Endothelial cell of umbilical vein (primary cell): ENCODE results near the gene SYNPO2. TPM values are rescaled to one million over a fixed set of nuclear protein-coding genes. Genes with fewer than 3 reads are reported as not detected.

Experiments used
- BruUV-seq: library from RNA; stranded (reverse); fragments of 400-500 nt; replicated peaks from 2 replicates; lab custom pipeline; 2021; lab: Mats Ljungman, UMichigan
- CTCF ChIA-PET: fragments of 300-600, 350-600 bp; sonication (Branson Sonifier 250); formaldehyde crosslinking; loops from one replicate; lab custom pipeline; 2021; ENCODE audit warnings: antibody characterized with exemption, inconsistent platforms; lab: Charles Lee
- POLR2A ChIA-PET: fragments of 300-600, 350-600 bp; sonication (Branson Sonifier 250); formaldehyde crosslinking; loops from one replicate; lab custom pipeline; 2021; ENCODE audit warnings: antibody characterized with exemption, inconsistent platforms; lab: Charles Lee
- DNase-seq: peaks from one replicate; pipeline ENCODE4 v3.0.0-alpha.2; 2011; ENCODE audit warnings: low read depth, low spot score
- FAIRE-seq: peaks from 2 replicates; lab custom pipeline; 2011; peaks lifted over from hg19 to GRCh38; lab: Jason Lieb, UNC
- H2AFZ ChIP-seq: 2 replicates; pipeline ENCODE4 v1.6.0; 2012; ENCODE audit warnings: low read depth, low read length, control low read depth, inconsistent platforms
- H3K27ac ChIP-seq: 2 replicates; pipeline ENCODE4 v1.5.1; 2011; ENCODE audit warnings: low read depth, mild to moderate bottlenecking, control low read depth, low read length, moderate library complexity; ENCODE audit not compliant: insufficient read depth
- H3K27me3 ChIP-seq, 2 experiments: 2 replicates each; pipeline versions ENCODE4 v1.6.0 to v1.6.1; 2011; ENCODE audit warnings: low read length in 2 of 2, mixed read lengths in 1 of 2; ENCODE audit not compliant: control insufficient read depth in 2 of 2, insufficient read depth in 2 of 2
- H3K36me3 ChIP-seq, 2 experiments: 2 replicates in 1 of 2; 3 replicates in 1 of 2; pipeline ENCODE4 v1.5.1; 2011; ENCODE audit warnings: low read length in 2 of 2, mild to moderate bottlenecking in 1 of 2, moderate library complexity in 1 of 2; ENCODE audit not compliant: control insufficient read depth in 2 of 2, insufficient read depth in 2 of 2; ENCODE audit errors: extremely low read depth in 1 of 2
- H3K4me1 ChIP-seq: 3 replicates; pipeline ENCODE4 v1.5.1; 2011; ENCODE audit warnings: mild to moderate bottlenecking, low read length; ENCODE audit not compliant: control insufficient read depth, insufficient read depth; ENCODE audit errors: extremely low read depth
- H3K4me2 ChIP-seq: 2 replicates; pipeline ENCODE4 v1.6.1; 2011; ENCODE audit warnings: low read length, control low read depth, mixed read lengths; ENCODE audit not compliant: insufficient read depth
- H3K4me3 ChIP-seq, 3 experiments: fragments of 200-600 bp in 1 of 3; sonication (generic), shearing (Covaris generic) in 1 of 3; replicated peaks in 1 of 3; 2 replicates each; pipeline ENCODE4 v1.5.1; 2011 to 2016; ENCODE audit warnings: control low read depth in 3 of 3, low read length in 3 of 3, mild to moderate bottlenecking in 2 of 3, inconsistent platforms in 1 of 3, low read depth in 1 of 3, moderate library complexity in 1 of 3; ENCODE audit not compliant: insufficient read depth in 1 of 3
- H3K79me2 ChIP-seq: 2 replicates; pipeline ENCODE4 v1.6.0; 2012; ENCODE audit warnings: low read length, inconsistent platforms; ENCODE audit not compliant: control insufficient read depth, insufficient read depth
- H3K9ac ChIP-seq: replicated peaks from 2 replicates; pipeline ENCODE3; 2011; ENCODE audit warnings: low read length, control low read depth; ENCODE audit not compliant: insufficient read depth; ENCODE audit errors: extremely low read depth
- H3K9me1 ChIP-seq: replicated peaks from 3 replicates; pipeline ENCODE4 v1.6.0; 2011; ENCODE audit warnings: mild to moderate bottlenecking, low read length; ENCODE audit not compliant: control insufficient read depth, insufficient read depth; ENCODE audit errors: extremely low read depth
- H3K9me3 ChIP-seq: replicated peaks from 2 replicates; pipeline ENCODE4 v1.5.1; 2012; ENCODE audit warnings: low read length, inconsistent platforms; ENCODE audit not compliant: control insufficient read depth, insufficient read depth
- H4K20me1 ChIP-seq: replicated peaks from 2 replicates; pipeline ENCODE3; 2011; ENCODE audit warnings: mild to moderate bottlenecking, low read length; ENCODE audit not compliant: control insufficient read depth, insufficient read depth; ENCODE audit errors: extremely low read depth
- POLR2A ChIP-seq: IDR thresholded peaks from 2 replicates; pipeline ENCODE4 v1.6.1; 2012; ENCODE audit warnings: low read depth, mild to moderate bottlenecking, control low read depth, low read length
- POLR2AphosphoS5 ChIP-seq: IDR thresholded peaks from 2 replicates; pipeline ENCODE4 v1.6.1; 2012; ENCODE audit warnings: low read depth, mild to moderate bottlenecking, control low read depth, low read length, moderate library complexity; ENCODE audit not compliant: insufficient read depth
- dilution Hi-C: fragments of 300-500 bp; cut with MboI; formaldehyde crosslinking; loops from one replicate; pipeline ENCODE4 v1.15.0; 2019; ENCODE audit warnings: low sequenced_read_pairs; ENCODE audit not compliant: extremely low pct_ligation_motif_present
- intact Hi-C: fragments of 100-400 bp; cut with micrococcal nuclease; formaldehyde crosslinking; loops from one replicate; pipeline ENCODE4 v1.10.0; 2022
- polyA plus RNA-seq, 4 experiments: library from polyadenylated mRNA; depleted of rRNA in 3 of 4; stranded (reverse) in 3 of 4; unstranded in 1 of 4; fragments of >200 nt; gene quantifications; 2 replicates each; pipeline versions ENCODE4 v1.2.1 to v1.2.3, GENCODE V29; 2011 to 2012; ENCODE audit warnings: missing spikeins in 1 of 4
- total RNA-seq: library from RNA; stranded (reverse); gene quantifications from 2 replicates; pipeline ENCODE4 v1.2.3, GENCODE V29; 2021
- TF ChIP-seq, protein P1 (sequence below), 2 donors: IDR thresholded peaks; 1 replicate in 1 of 2; 2 replicates in 1 of 2; pipeline ENCODE4 v1.5.1; 2011; ENCODE audit warnings: low read length in 2 of 2, mild to moderate bottlenecking in 2 of 2, moderate library complexity in 2 of 2, control low read depth in 1 of 2, inconsistent platforms in 1 of 2, low read depth in 1 of 2; ENCODE audit not compliant: insufficient read depth in 1 of 2; ENCODE audit errors: extremely low read depth in 1 of 2

Gene SYNPO2
- total and polyA plus RNA-seq, 2 donors (not counting 3 experiments of a cell fraction or from before 2014, with no cell fraction given), result 0.06 to 0.13 TPM

DNA sequence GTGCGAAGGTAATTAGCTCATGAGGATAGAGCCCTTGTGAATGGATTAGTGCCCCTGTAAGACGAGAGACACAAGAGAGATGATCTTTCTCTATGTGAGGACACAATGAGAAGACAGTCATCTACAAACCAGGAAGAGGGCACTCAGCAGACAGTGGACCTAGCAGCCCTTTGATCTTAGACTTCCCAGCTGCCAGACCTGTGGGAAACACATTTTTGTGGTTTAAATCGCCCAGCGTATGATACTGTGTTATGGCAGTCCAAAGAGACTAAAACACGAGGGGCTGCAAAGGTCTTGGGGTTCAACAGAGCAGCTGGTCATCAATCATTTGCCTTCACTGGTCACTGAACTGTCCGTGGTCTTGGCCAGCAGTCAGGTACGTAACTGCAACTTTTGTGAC lies 9.2 kb upstream of the SYNPO2 start:
- Histone ChIP-seq H3K4me2 (no peak overlapping the region), H4K20me1 (no peaks in the 10 kb centered on the region), H3K79me2 (no peaks in the 10 kb centered on the region), H3K9me3 (no peaks in the 10 kb centered on the region), H3K27ac (no peak overlapping the region), H2AFZ (no peak overlapping the region), H3K4me1 (no peaks in the 10 kb centered on the region), H3K9ac (no peak overlapping the region), H3K4me3 (no peak overlapping the region), H3K9me1 (no peaks in the 10 kb centered on the region), H3K36me3 (no peaks in the 10 kb centered on the region), H3K27me3 (peaks cover 2 to 4% of the 10 kb centered on the region in 2 experiments)
- no TSS peak for BruUV-seq
- FAIRE-seq (no peak), DNase-seq (no peak)
- intact Hi-C loops, result no loop called here
- ChIA-PET POLR2A (no interaction called here), CTCF (no interaction called here)
- dilution Hi-C loops, result no loop called here
- no peak for TF ChIP-seq POLR2A
- TF ChIP-seq, protein P1, sequence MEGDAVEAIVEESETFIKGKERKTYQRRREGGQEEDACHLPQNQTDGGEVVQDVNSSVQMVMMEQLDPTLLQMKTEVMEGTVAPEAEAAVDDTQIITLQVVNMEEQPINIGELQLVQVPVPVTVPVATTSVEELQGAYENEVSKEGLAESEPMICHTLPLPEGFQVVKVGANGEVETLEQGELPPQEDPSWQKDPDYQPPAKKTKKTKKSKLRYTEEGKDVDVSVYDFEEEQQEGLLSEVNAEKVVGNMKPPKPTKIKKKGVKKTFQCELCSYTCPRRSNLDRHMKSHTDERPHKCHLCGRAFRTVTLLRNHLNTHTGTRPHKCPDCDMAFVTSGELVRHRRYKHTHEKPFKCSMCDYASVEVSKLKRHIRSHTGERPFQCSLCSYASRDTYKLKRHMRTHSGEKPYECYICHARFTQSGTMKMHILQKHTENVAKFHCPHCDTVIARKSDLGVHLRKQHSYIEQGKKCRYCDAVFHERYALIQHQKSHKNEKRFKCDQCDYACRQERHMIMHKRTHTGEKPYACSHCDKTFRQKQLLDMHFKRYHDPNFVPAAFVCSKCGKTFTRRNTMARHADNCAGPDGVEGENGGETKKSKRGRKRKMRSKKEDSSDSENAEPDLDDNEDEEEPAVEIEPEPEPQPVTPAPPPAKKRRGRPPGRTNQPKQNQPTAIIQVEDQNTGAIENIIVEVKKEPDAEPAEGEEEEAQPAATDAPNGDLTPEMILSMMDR (IDR thresholded peaks at IDR 0.05; ENCODE audit: extremely low read depth in 1 of 2, insufficient read depth in 1 of 2, low read depth in 1 of 2, low read length in 2 of 2), result no peak

DNA sequence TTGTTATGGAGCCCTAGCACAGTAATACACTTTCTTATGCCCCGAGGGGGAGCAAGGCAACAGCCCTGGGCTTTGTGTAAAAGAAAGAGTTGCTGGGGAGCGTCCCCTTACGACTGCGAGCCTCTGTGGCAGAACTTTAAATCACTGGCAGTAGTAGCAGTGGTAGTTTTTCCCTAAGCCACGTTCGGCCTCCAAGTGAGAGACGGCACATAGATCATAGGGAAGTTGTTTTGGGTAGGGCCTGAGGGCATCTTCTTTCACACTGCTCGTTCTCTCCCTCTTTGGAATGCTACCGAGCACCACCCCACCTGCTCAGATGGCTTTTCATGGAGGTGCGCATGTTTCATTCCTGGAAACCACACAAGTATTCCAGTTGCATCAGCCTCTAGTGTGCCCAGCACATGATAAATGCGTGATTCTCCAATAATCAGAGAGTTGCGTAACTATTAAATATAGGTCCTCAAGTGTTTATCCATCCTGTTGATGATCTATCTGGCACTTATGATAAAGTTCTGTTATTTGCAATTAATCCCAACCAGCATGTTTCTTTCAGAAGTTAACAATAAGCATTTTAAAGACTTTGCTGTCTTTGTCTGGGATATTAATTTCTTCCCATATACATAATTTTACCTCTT lies 7.0 kb upstream of the SYNPO2 start:
- Histone ChIP-seq H3K4me3 (no peak overlapping the region), H3K9ac (no peak overlapping the region), H3K79me2 (no peaks in the 10 kb centered on the region), H4K20me1 (no peaks in the 10 kb centered on the region), H3K4me2 (no peak overlapping the region), H3K36me3 (no peaks in the 10 kb centered on the region), H3K27me3 (no peaks in the 10 kb centered on the region), H3K9me1 (no peaks in the 10 kb centered on the region), H3K4me1 (no peaks in the 10 kb centered on the region), H2AFZ (no peak overlapping the region), H3K9me3 (no peaks in the 10 kb centered on the region), H3K27ac (no peak overlapping the region)
- FAIRE-seq (no peak), DNase-seq (no peak)
- no TSS peak for BruUV-seq
- intact Hi-C loops, result no loop called here
- ChIA-PET CTCF (interaction anchor here (1.6 kb wide), 1 partner anchor 21 kb away, joined by 3 read pairs; no protein-coding TSS in a partner anchor), POLR2A (no interaction called here)
- dilution Hi-C loops, result no loop called here
- TF ChIP-seq POLR2AphosphoS5, result no peak
